PC-3 (cell line): ENCODE results near the gene DLGAP5. TPM values are rescaled to one million over a fixed set of nuclear protein-coding genes. Genes with fewer than 3 reads are reported as not detected.

ENCODE experiments used
- ATAC-seq: fragments of 200-7000 bp; cut with Tn5 transposase; 2 replicates; pipeline ENCODE4 v1.9.1; 2020; ENCODE audit warnings: mild to moderate bottlenecking, moderate library complexity
- BruUV-seq: library from RNA; stranded (reverse); fragments of 400-500 nt; replicated peaks from 2 replicates; lab custom pipeline; 2021; lab: Mats Ljungman, UMichigan
- CTCF ChIA-PET: fragments of 300-600 bp; sonication (Branson Sonifier 250); formaldehyde crosslinking; loops from one replicate; lab custom pipeline; 2022; ENCODE audit warnings: antibody characterized with exemption; lab: Charles Lee
- POLR2A ChIA-PET: fragments of 300-600 bp; sonication (Branson Sonifier 250); formaldehyde crosslinking; loops from one replicate; lab custom pipeline; 2022; ENCODE audit warnings: antibody characterized with exemption; ENCODE audit not compliant: unreplicated experiment; lab: Charles Lee
- DNase-seq: peaks from one replicate; pipeline ENCODE4 v3.0.0-alpha.2; 2015
- H2AFZ ChIP-seq: fragments of 300-600 bp; sonication (generic); 2 replicates; pipeline ENCODE4 v1.6.0; 2016; ENCODE audit warnings: antibody characterized with exemption, low read length
- H3F3A ChIP-seq: fragments of 300-600 bp; sonication (generic); one replicate; pipeline ENCODE4 v1.6.0; 2017; ENCODE audit warnings: antibody characterized with exemption, low read length, control low read depth, mild to moderate bottlenecking; ENCODE audit not compliant: unreplicated experiment
- H3K27ac ChIP-seq: fragments of 300-600 bp; sonication (generic); 2 replicates; pipeline ENCODE4 v1.5.1; 2016; ENCODE audit warnings: mild to moderate bottlenecking, low read length
- H3K27me3 ChIP-seq: fragments of 300-600 bp; sonication (generic); 2 replicates; pipeline ENCODE4 v1.6.1; 2016; ENCODE audit warnings: low read length, mixed read lengths
- H3K36me3 ChIP-seq: fragments of 300-600 bp; sonication (generic); 2 replicates; pipeline ENCODE4 v1.6.1; 2016; ENCODE audit warnings: low read depth, mixed run types, low read length, mixed read lengths
- H3K4me1 ChIP-seq: fragments of 300-600 bp; sonication (generic); 2 replicates; pipeline ENCODE4 v1.5.1; 2016; ENCODE audit warnings: low read length; ENCODE audit not compliant: insufficient read depth
- H3K4me2 ChIP-seq: fragments of 300-600 bp; sonication (generic); 2 replicates; pipeline ENCODE4 v1.6.0; 2016; ENCODE audit warnings: low read length
- H3K4me3 ChIP-seq: fragments of 300-600 bp; sonication (generic); 2 replicates; pipeline ENCODE4 v1.5.1; 2016; ENCODE audit warnings: mild to moderate bottlenecking, low read length, mixed read lengths
- H3K79me2 ChIP-seq: fragments of 300-600 bp; sonication (generic); 2 replicates; pipeline ENCODE4 v1.6.1; 2017; ENCODE audit warnings: low read length, mixed read lengths
- H3K9ac ChIP-seq: fragments of 300-600 bp; sonication (generic); 2 replicates; pipeline ENCODE4 v1.6.0; 2016; ENCODE audit warnings: mild to moderate bottlenecking, low read length
- H3K9me2 ChIP-seq: fragments of 300-600 bp; sonication (generic); replicated peaks from 2 replicates; pipeline ENCODE4 v1.6.1; 2016; ENCODE audit warnings: mixed run types, low read length, mixed read lengths
- H3K9me3 ChIP-seq: fragments of 300-600 bp; sonication (generic); 2 replicates; pipeline ENCODE4 v1.6.1; 2016; ENCODE audit warnings: low read length, mixed read lengths
- H4K20me1 ChIP-seq: fragments of 300-600 bp; sonication (generic); 2 replicates; pipeline ENCODE4 v1.6.1; 2016; ENCODE audit warnings: low read length, mixed read lengths
- EZH2 ChIP-seq: fragments of 300-600 bp; sonication (generic); IDR thresholded peaks from one replicate; pipeline ENCODE4 v1.6.1; 2017; ENCODE audit warnings: antibody characterized with exemption, mild to moderate bottlenecking, low read length; ENCODE audit not compliant: unreplicated experiment
- EZH2phosphoT487 ChIP-seq: fragments of 300-600 bp; sonication (generic); IDR thresholded peaks from 2 replicates; pipeline ENCODE4 v1.6.1; 2018; ENCODE audit warnings: mild to moderate bottlenecking, antibody characterized with exemption, low read length, borderline replicate concordance
- intact Hi-C: fragments of 100-400 bp; cut with micrococcal nuclease; formaldehyde crosslinking; loops from 2 replicates; pipeline ENCODE4 v1.9.0; 2023
- total RNA-seq: library from RNA; depleted of rRNA; stranded (reverse); fragments of >200 nt; gene quantifications from 2 replicates; pipeline ENCODE4 v1.2.3, GENCODE V29; 2014
- TF ChIP-seq, protein P1 (sequence below): fragments of 300-600 bp; sonication (generic); conservative IDR thresholded peaks from 2 replicates; pipeline ENCODE4 v1.5.1; 2017; ENCODE audit warnings: antibody characterized with exemption, low read depth, mild to moderate bottlenecking, low read length

Gene DLGAP5
- total RNA-seq, 1 experiment from 2014 or later, result 97.9 TPM

DNA sequence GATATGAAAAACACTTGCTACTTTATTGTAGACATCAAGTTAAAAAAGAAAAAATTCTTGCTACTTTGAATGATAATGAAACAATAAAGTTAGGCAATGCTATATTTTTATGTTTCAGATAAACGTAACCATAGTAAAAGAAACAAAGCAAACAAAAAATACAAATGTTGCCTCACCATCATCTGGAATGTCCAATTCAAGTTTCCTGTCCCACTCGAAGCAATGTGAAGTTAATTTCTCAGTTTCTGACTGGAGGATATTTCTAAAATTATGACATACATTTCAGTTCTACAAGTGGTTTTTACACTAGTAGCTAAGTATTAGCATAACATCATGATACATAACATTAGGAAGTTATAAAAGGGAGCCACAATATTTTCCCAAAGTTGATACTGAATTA is 20.9 kb downstream of the DLGAP5 start:
- BruUV-seq, result no TSS peak
- Histone ChIP-seq H3K79me2 (no peaks in the 10 kb centered on the region), H3K9ac (no peak overlapping the region), H3F3A (peaks cover 3% of the 10 kb centered on the region), H4K20me1 (no peaks in the 10 kb centered on the region), H3K4me3 (no peak overlapping the region), H3K9me3 (no peaks in the 10 kb centered on the region), H3K9me2 (no peaks in the 10 kb centered on the region), H3K36me3 (peaks cover 66% of the 10 kb centered on the region), H3K4me2 (no peak overlapping the region), H3K4me1 (no peaks in the 10 kb centered on the region), H2AFZ (no peak overlapping the region), H3K27me3 (no peaks in the 10 kb centered on the region), H3K27ac (no peak overlapping the region)
- TF ChIP-seq EZH2, result no peak
- TF ChIP-seq, protein P1, sequence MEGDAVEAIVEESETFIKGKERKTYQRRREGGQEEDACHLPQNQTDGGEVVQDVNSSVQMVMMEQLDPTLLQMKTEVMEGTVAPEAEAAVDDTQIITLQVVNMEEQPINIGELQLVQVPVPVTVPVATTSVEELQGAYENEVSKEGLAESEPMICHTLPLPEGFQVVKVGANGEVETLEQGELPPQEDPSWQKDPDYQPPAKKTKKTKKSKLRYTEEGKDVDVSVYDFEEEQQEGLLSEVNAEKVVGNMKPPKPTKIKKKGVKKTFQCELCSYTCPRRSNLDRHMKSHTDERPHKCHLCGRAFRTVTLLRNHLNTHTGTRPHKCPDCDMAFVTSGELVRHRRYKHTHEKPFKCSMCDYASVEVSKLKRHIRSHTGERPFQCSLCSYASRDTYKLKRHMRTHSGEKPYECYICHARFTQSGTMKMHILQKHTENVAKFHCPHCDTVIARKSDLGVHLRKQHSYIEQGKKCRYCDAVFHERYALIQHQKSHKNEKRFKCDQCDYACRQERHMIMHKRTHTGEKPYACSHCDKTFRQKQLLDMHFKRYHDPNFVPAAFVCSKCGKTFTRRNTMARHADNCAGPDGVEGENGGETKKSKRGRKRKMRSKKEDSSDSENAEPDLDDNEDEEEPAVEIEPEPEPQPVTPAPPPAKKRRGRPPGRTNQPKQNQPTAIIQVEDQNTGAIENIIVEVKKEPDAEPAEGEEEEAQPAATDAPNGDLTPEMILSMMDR, result no peak
- TF ChIP-seq EZH2phosphoT487, result no peak
- ChIA-PET CTCF (no interaction called here), POLR2A (no interaction called here)
- no peak for DNase-seq
- intact Hi-C loops, result no loop called here
- no peak for ATAC-seq

DNA sequence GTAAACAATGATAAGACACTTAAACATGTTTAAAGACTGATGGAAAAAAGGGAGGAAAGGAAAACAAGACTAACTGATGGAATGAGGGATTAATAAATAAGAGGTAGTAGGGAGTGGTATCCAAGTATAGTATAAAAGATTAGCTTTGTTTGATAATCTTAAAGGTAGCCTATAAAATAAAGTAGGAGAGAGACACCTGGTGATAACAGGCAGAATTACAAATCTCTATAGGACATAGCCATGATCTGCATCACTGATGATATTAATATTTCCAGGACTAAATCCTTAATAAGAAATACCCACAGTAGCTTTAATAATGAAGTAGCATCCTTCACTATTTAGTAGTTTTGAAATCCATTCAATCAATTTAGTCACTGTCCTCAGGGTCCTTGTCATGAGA is 30.4 kb downstream of the DLGAP5 start:
- CTCF ChIA-PET, result interaction anchor here (0.6 to 1.4 kb wide), 12 partner anchors 29 to 137 kb away, joined by 3 to 27 read pairs (median 4); partner anchors contain the start of genes SOCS4 and WDHD1
- POLR2A ChIA-PET, result interaction anchor here (0.6 to 1.0 kb wide), 3 partner anchors 58 to 209 kb away, joined by 3 to 6 read pairs (median 3); no protein-coding TSS in a partner anchor
- no peaks in the 10 kb centered on the region for H4K20me1 ChIP-seq
- H3K27me3 ChIP-seq, result no peaks in the 10 kb centered on the region
- peaks cover 77% of the 10 kb centered on the region for H3K36me3 ChIP-seq
- no peak overlapping the region for H3K4me3 ChIP-seq
- no peak overlapping the region for H3K4me2 ChIP-seq
- BruUV-seq, result no TSS peak
- H3K4me1 ChIP-seq, result no peaks in the 10 kb centered on the region
- H2AFZ ChIP-seq, result no peak overlapping the region
- ATAC-seq (peak; percentile 94), DNase-seq (peak; percentile 79)
- H3K9me2 ChIP-seq, result no peaks in the 10 kb centered on the region
- no peak overlapping the region for H3K27ac ChIP-seq
- no peaks in the 10 kb centered on the region for H3K9me3 ChIP-seq
- H3K9ac ChIP-seq, result no peak overlapping the region
- H3F3A ChIP-seq, result peaks cover 4% of the 10 kb centered on the region
- TF ChIP-seq, protein P1, result peak; percentile 92
- TF ChIP-seq EZH2phosphoT487 (no peak), EZH2 (no peak)
- no peaks in the 10 kb centered on the region for H3K79me2 ChIP-seq
- intact Hi-C loops, result loop anchor here (1.0 to 2.0 kb wide), 3 partner anchors 30 to 72 kb away; no protein-coding TSS in a partner anchor

- Histone ChIP-seq H3K4me3 (no peak overlapping the region), H3F3A (peaks cover 4% of the 10 kb centered on the region), H3K4me1 (no peaks in the 10 kb centered on the region), H2AFZ (no peak overlapping the region), H3K27me3 (no peaks in the 10 kb centered on the region), H3K9ac (no peak overlapping the region), H3K79me2 (no peaks in the 10 kb centered on the region), H3K4me2 (no peak overlapping the region), H4K20me1 (no peaks in the 10 kb centered on the region), H3K36me3 (peaks cover 65% of the 10 kb centered on the region), H3K27ac (no peak overlapping the region), H3K9me3 (no peaks in the 10 kb centered on the region), H3K9me2 (no peaks in the 10 kb centered on the region)
- ChIA-PET CTCF (interaction anchor here (0.6 kb wide), 1 partner anchor 68 kb away, joined by 4 read pairs; no protein-coding TSS in a partner anchor), POLR2A (no interaction called here)
- TF ChIP-seq, protein P1, result no peak
- TF ChIP-seq EZH2 (no peak), EZH2phosphoT487 (no peak)
- DNase-seq (no peak), ATAC-seq (no peak)
- intact Hi-C loops, result no loop called here
- no TSS peak for BruUV-seq
Observed at GRCh38 chr14:55158412-55158811, 33.0 kb downstream of the DLGAP5 start.
